WTC11 (cell line): ENCODE data around the gene TFAP2D. TPM values are rescaled to one million over a fixed set of nuclear protein-coding genes. Genes with fewer than 3 reads are reported as not detected.

ENCODE experiments used
- ATAC-seq: fragments of 200-7000 bp; cut with Tn5 transposase; 2 replicates; pipeline ENCODE4 v1.10.0; 2021; ENCODE audit warnings: mild to moderate bottlenecking, moderate library complexity
- CTCF ChIA-PET: fragments of 300-600 bp; sonication (Branson Sonifier 250); formaldehyde crosslinking; loops from one replicate; lab custom pipeline; 2021; ENCODE audit warnings: antibody characterized with exemption; lab: Charles Lee
- POLR2A ChIA-PET: fragments of 350-600 bp; sonication (Branson Sonifier 250); formaldehyde crosslinking; loops from one replicate; lab custom pipeline; 2021; ENCODE audit warnings: antibody characterized with exemption; lab: Charles Lee
- DNase-seq: peaks from one replicate; pipeline ENCODE4 v3.0.0; 2021; ENCODE audit warnings: low spot score
- H3K27ac Mint-ChIP-seq: 2 replicates; pipeline ENCODE4 v1.8.0; 2021; ENCODE audit warnings: mixed read lengths
- H3K27me3 Mint-ChIP-seq: 2 replicates; pipeline ENCODE4 v1.8.0; 2021; ENCODE audit warnings: low read depth, mild to moderate bottlenecking, moderate library complexity, mixed read lengths
- H3K36me3 Mint-ChIP-seq: 2 replicates; pipeline ENCODE4 v1.8.0; 2021; ENCODE audit warnings: mixed read lengths
- H3K4me1 Mint-ChIP-seq: 2 replicates; pipeline ENCODE4 v1.8.0; 2022; ENCODE audit warnings: mixed read lengths
- H3K4me3 Mint-ChIP-seq: 2 replicates; pipeline ENCODE4 v1.8.0; 2021; ENCODE audit warnings: mild to moderate bottlenecking, moderate library complexity, mixed read lengths
- H3K9me3 Mint-ChIP-seq: 2 replicates; pipeline ENCODE4 v1.8.0; 2021; ENCODE audit warnings: mixed read lengths
- ARID4B ChIP-seq: sonication (generic); formaldehyde crosslinking; IDR thresholded peaks from 2 replicates; pipeline ENCODE4 v1.8.0; 2023; ENCODE audit warnings: missing genetic modification reagents, mild to moderate bottlenecking, borderline replicate concordance
- ATF3 ChIP-seq: sonication (generic); formaldehyde crosslinking; conservative IDR thresholded peaks from 2 replicates; pipeline ENCODE4 v1.8.1; 2022; ENCODE audit warnings: mild to moderate bottlenecking, missing genetic modification reagents
- CBFB ChIP-seq: sonication (generic); formaldehyde crosslinking; IDR thresholded peaks from 2 replicates; pipeline ENCODE4 v1.8.1; 2022; ENCODE audit warnings: mild to moderate bottlenecking, low read depth, missing genetic modification reagents
- CDX4 ChIP-seq: fragments of 250-450 bp; sonication (Bioruptor Pico); IDR thresholded peaks from 2 replicates; pipeline ENCODE4 v1.9.0; 2021; ENCODE audit warnings: moderate library complexity, mild to moderate bottlenecking, inconsistent platforms, borderline replicate concordance
- E2F4 ChIP-seq: sonication (generic); formaldehyde crosslinking; IDR thresholded peaks from 2 replicates; pipeline ENCODE4 v1.8.1; 2022; ENCODE audit warnings: low read depth, mild to moderate bottlenecking, moderate library complexity, missing genetic modification reagents, borderline replicate concordance
- ELF4 ChIP-seq: sonication (generic); formaldehyde crosslinking; IDR thresholded peaks from 2 replicates; pipeline ENCODE4 v1.8.1; 2022; ENCODE audit warnings: low read depth, mild to moderate bottlenecking, moderate library complexity, missing genetic modification reagents
- ERG ChIP-seq: fragments of 250-450 bp; sonication (Bioruptor Pico); IDR thresholded peaks from 2 replicates; pipeline ENCODE4 v1.8.0; 2021; ENCODE audit warnings: mild to moderate bottlenecking
- HMGA2 ChIP-seq: fragments of 250-450 bp; sonication (Bioruptor Pico); IDR thresholded peaks from 2 replicates; pipeline ENCODE4 v1.4.0; 2021; ENCODE audit warnings: mild to moderate bottlenecking, moderate library complexity
- MYBL2 ChIP-seq: sonication (generic); formaldehyde crosslinking; IDR thresholded peaks from 2 replicates; pipeline ENCODE4 v1.8.1; 2023; ENCODE audit warnings: mild to moderate bottlenecking, moderate library complexity, missing genetic modification reagents
- NFE2L1 ChIP-seq: sonication (generic); formaldehyde crosslinking; IDR thresholded peaks from 2 replicates; pipeline ENCODE4 v1.8.1; 2023; ENCODE audit warnings: missing genetic modification reagents
- PRDM15 ChIP-seq: sonication (generic); formaldehyde crosslinking; IDR thresholded peaks from 2 replicates; pipeline ENCODE4 v1.8.0; 2022; ENCODE audit warnings: missing genetic modification reagents
- SOX15 ChIP-seq: fragments of 250-450 bp; sonication (Bioruptor Pico); IDR thresholded peaks from 2 replicates; pipeline ENCODE4 v1.9.0; 2021; ENCODE audit warnings: mild to moderate bottlenecking
- total RNA-seq: library from RNA; stranded (reverse); gene quantifications from 3 replicates; pipeline ENCODE4 v1.2.3, GENCODE V29; 2021

TFAP2D gene
- total RNA-seq, 1 experiment from 2014 or later = not detected

- H3K4me1 Mint-ChIP-seq = peaks cover 50% of the 10 kb centered on the region
- DNase-seq = no peak
- peaks cover 91% of the 10 kb centered on the region for H3K27me3 Mint-ChIP-seq
- no peak overlapping the region for H3K4me3 Mint-ChIP-seq
- POLR2A ChIA-PET = no interaction called here
- TF ChIP-seq ELF4 (CRISPR knock-in tag) (no peak), NFE2L1 (CRISPR knock-in tag) (no peak), HMGA2 (no peak), CBFB (CRISPR knock-in tag) (no peak)
- no peaks in the 10 kb centered on the region for H3K9me3 Mint-ChIP-seq
- H3K36me3 Mint-ChIP-seq = no peaks in the 10 kb centered on the region
- H3K27ac Mint-ChIP-seq = no peak overlapping the region
- ATAC-seq = no peak
- CTCF ChIA-PET = no interaction called here
Measured at GRCh38 chr6:50817646-50817950, 104.3 kb downstream of the TFAP2D start.

GRCh38 chr6:50818020-50818419, 104.7 kb downstream of the TFAP2D start:
- Mint-ChIP-seq H3K27ac (no peak overlapping the region), H3K27me3 (peaks cover 95% of the 10 kb centered on the region), H3K9me3 (no peaks in the 10 kb centered on the region), H3K36me3 (no peaks in the 10 kb centered on the region), H3K4me1 (peaks cover 54% of the 10 kb centered on the region), H3K4me3 (no peak overlapping the region)
- no peak for ATAC-seq
- ChIA-PET POLR2A (no interaction called here), CTCF (no interaction called here)
- no peak for TF ChIP-seq ATF3
- no peak for TF ChIP-seq PRDM15 (CRISPR knock-in tag)
- TF ChIP-seq ARID4B = no peak
- no peak for DNase-seq

GRCh38 chr6:50818673-50819072, 105.3 kb downstream of the TFAP2D start, which contains the start of gene TFAP2B:
Gene TFAP2B, plus strand, starts transcription at chr6:50818871. Its CDS starts 21 bp downstream, at chr6:50818892.
- DNase-seq (no peak), ATAC-seq (no peak)
- H3K4me1 Mint-ChIP-seq = peaks cover 61% of the 10 kb centered on the region
- no peaks in the 10 kb centered on the region for H3K9me3 Mint-ChIP-seq
- no peak within 1 kb of the TSS for H3K27ac Mint-ChIP-seq
- H3K4me3 Mint-ChIP-seq = peak within 1 kb of the TSS; percentile 70
- CTCF ChIA-PET = no interaction called here
- POLR2A ChIA-PET = interaction anchor here (0.8 kb wide), 1 partner anchor 31 kb away, joined by 3 read pairs; no protein-coding TSS in a partner anchor
- no peaks in the 10 kb centered on the region for H3K36me3 Mint-ChIP-seq
- H3K27me3 Mint-ChIP-seq = peaks cover 98% of the 10 kb centered on the region
- no peak for TF ChIP-seq ERG
- no peak for TF ChIP-seq MYBL2 (CRISPR knock-in tag)
- no peak for TF ChIP-seq CDX4 (CRISPR knock-in tag)
- TF ChIP-seq HMGA2 = no peak
- TF ChIP-seq E2F4 (CRISPR knock-in tag) = no peak
- TF ChIP-seq SOX15 (CRISPR knock-in tag) = no peak
